Kidney (tissue), 14 donors: ENCODE data around the gene CDH13. TPM values are rescaled to one million over a fixed set of nuclear protein-coding genes. Genes with fewer than 3 reads are reported as not detected.

Experiments
- DNase-seq, 5 donors: peaks; one replicate each; pipeline ENCODE4 v3.0.0-alpha.2; 2013 to 2020
- FAIRE-seq: peaks from 2 replicates; lab custom pipeline; 2012; peaks lifted over from hg19 to GRCh38; lab: Jason Lieb, UNC
- H3K27ac ChIP-seq, 2 donors: one replicate each; pipeline ENCODE4 v1.7.0; 2013; ENCODE audit warnings: low read depth in 2 of 2, low read length in 2 of 2, inconsistent platforms in 1 of 2
- H3K27me3 ChIP-seq: one replicate; pipeline ENCODE4 v1.7.1; 2013; ENCODE audit warnings: low read length, inconsistent platforms; ENCODE audit not compliant: control insufficient read depth, insufficient read depth
- H3K36me3 ChIP-seq, 3 donors: one replicate each; pipeline versions ENCODE4 v1.7.0 to v1.7.1; 2013; ENCODE audit warnings: low read length in 3 of 3, control low read depth in 1 of 3, inconsistent platforms in 1 of 3; ENCODE audit not compliant: insufficient read depth in 3 of 3, control insufficient read depth in 2 of 3
- H3K4me1 ChIP-seq, 3 donors: one replicate each; pipeline versions ENCODE4 v1.7.0 to v1.7.1; 2013; ENCODE audit warnings: low read length in 3 of 3, inconsistent platforms in 1 of 3, low read depth in 1 of 3; ENCODE audit not compliant: control insufficient read depth in 2 of 3, insufficient read depth in 2 of 3
- H3K4me3 ChIP-seq, 3 donors: one replicate each; pipeline versions ENCODE4 v1.7.0 to v1.8.1; 2013; ENCODE audit warnings: low read length in 3 of 3, control low read depth in 1 of 3, inconsistent platforms in 1 of 3
- H3K9ac ChIP-seq, 3 donors: one replicate each; pipeline versions ENCODE4 v1.7.0 to v1.7.1; 2013; ENCODE audit warnings: low read length in 3 of 3, control low read depth in 1 of 3, inconsistent platforms in 1 of 3
- H3K9me3 ChIP-seq, 3 donors: one replicate each; pipeline versions ENCODE4 v1.7.0 to v1.7.1; 2013; ENCODE audit warnings: low read length in 3 of 3, control low read depth in 1 of 3, inconsistent platforms in 1 of 3; ENCODE audit not compliant: control insufficient read depth in 2 of 3, insufficient read depth in 1 of 3
- CTCF ChIP-seq: IDR thresholded peaks from 3 replicates; pipeline ENCODE4 v1.5.1; 2012; ENCODE audit warnings: mild to moderate bottlenecking, moderate library complexity, borderline replicate concordance; ENCODE audit not compliant: insufficient read depth; ENCODE audit errors: extremely low read depth
- intact Hi-C: fragments of 100-400 bp; cut with DNase I; formaldehyde crosslinking; loops from one replicate; pipeline ENCODE4 v1.11.1; 2022
- polyA plus RNA-seq: library from polyadenylated mRNA; stranded (reverse); fragments of 350-450 nt; fragmentation: Illumina TruSeq; extraction: RNeasy Lipid Tissue Mini Kit (QIAGEN cat#74804); gene quantifications from one replicate; pipeline ENCODE4 v1.2.3, GENCODE V29; 2014; ENCODE audit warnings: low read depth, low replicate concordance; ENCODE audit not compliant: insufficient read depth
- total RNA-seq: library from RNA; stranded (reverse); fragmentation: NEBNext Ultra II Directional; extraction: Animal tissue kit (Norgen Biotek cat#: 25700); gene quantifications from one replicate; pipeline ENCODE4 v1.2.1, GENCODE V29; 2021
- donor health status: control.
- donor health status: control.
- donor health status: control.
- donor health status: control.
- donor health status: control.
- donor health status: DM: yes; HTN: yes; CAD: no.
- donor health status: Normal renal cell carcinoma (clear cell type).

CDH13 gene
- total and polyA plus RNA-seq, 2 donors from 2014 or later: 4.8 to 13.8 TPM

GRCh38 chr16:82995286-82995923 is 368.6 kb downstream of the CDH13 start:
- intact Hi-C loops: no loop called here
- H3K9me3 ChIP-seq: peaks cover 0 to 3% (median 0%) of the 10 kb centered on the region in 3 donors
- H3K9ac ChIP-seq: no peak overlapping the region
- FAIRE-seq (no peak), DNase-seq (no peak)
- no peak overlapping the region for H3K4me3 ChIP-seq
- no peaks in the 10 kb centered on the region for H3K27me3 ChIP-seq
- H3K27ac ChIP-seq: no peak overlapping the region
- TF ChIP-seq CTCF: no peak
- no peaks in the 10 kb centered on the region for H3K4me1 ChIP-seq
- H3K36me3 ChIP-seq: no peaks in the 10 kb centered on the region

- FAIRE-seq: no peak
- H3K4me3 ChIP-seq: no peak overlapping the region
- DNase-seq: peak in 2 of 5 donors; percentile 21 to 56
- no peaks in the 10 kb centered on the region for H3K4me1 ChIP-seq
- no peaks in the 10 kb centered on the region for H3K27me3 ChIP-seq
- intact Hi-C loops: no loop called here
- H3K9ac ChIP-seq: no peak overlapping the region
- TF ChIP-seq CTCF: no peak
- H3K36me3 ChIP-seq: no peaks in the 10 kb centered on the region
- H3K27ac ChIP-seq: no peak overlapping the region
- H3K9me3 ChIP-seq: peaks cover 0 to 3% (median 0%) of the 10 kb centered on the region in 3 donors
These were observed 369.2 kb downstream of the CDH13 start for GRCh38 chr16:82995924-82996441.

- DNase-seq (no peak), FAIRE-seq (no peak)
- H3K36me3 ChIP-seq: no peaks in the 10 kb centered on the region
- intact Hi-C loops: no loop called here
- H3K27me3 ChIP-seq: no peaks in the 10 kb centered on the region
- no peak for TF ChIP-seq CTCF
- H3K27ac ChIP-seq: no peak overlapping the region
- H3K9me3 ChIP-seq: peaks cover 0 to 3% (median 0%) of the 10 kb centered on the region in 3 donors
- H3K4me3 ChIP-seq: no peak overlapping the region
- no peak overlapping the region for H3K9ac ChIP-seq
- no peaks in the 10 kb centered on the region for H3K4me1 ChIP-seq
These were observed 370.0 kb downstream of the CDH13 start for GRCh38 chr16:82996814-82997213.

GRCh38 chr16:82999711-83000110 is 372.9 kb downstream of the CDH13 start:
- H3K36me3 ChIP-seq: no peaks in the 10 kb centered on the region
- H3K9ac ChIP-seq: no peak overlapping the region
- no peaks in the 10 kb centered on the region for H3K4me1 ChIP-seq
- intact Hi-C loops: no loop called here
- no peaks in the 10 kb centered on the region for H3K27me3 ChIP-seq
- no peak overlapping the region for H3K27ac ChIP-seq
- H3K9me3 ChIP-seq: peaks cover 0 to 3% (median 0%) of the 10 kb centered on the region in 3 donors
- no peak for DNase-seq
- FAIRE-seq: no peak
- H3K4me3 ChIP-seq: no peak overlapping the region
- no peak for TF ChIP-seq CTCF
